ENCODE data around the gene REPIN1.

DNA sequence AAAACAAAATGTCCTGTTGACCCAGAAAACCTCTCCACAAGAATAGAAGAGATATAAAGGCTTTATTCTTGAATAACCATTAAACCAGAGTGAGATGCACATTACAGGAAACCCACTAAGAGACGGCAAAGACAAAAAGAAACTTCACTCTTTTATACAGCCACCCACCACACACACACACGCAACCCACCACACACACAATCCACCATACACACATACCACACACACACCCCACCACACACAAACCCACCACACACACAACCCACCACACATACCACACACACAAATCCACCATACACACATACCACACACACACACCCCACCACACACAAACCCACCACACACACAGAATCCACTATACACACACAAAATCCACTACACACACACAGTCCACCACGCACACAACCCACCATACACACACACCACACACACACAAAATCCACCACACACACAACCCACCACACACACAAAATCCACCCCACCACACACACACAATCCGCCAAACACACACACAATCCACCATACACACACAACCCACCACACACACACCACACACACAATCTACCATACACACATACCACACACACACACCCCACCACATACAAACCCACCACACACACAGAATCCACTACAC, 9.5 kb upstream of the REPIN1 start:
- TF ChIP-seq, protein P1, sequence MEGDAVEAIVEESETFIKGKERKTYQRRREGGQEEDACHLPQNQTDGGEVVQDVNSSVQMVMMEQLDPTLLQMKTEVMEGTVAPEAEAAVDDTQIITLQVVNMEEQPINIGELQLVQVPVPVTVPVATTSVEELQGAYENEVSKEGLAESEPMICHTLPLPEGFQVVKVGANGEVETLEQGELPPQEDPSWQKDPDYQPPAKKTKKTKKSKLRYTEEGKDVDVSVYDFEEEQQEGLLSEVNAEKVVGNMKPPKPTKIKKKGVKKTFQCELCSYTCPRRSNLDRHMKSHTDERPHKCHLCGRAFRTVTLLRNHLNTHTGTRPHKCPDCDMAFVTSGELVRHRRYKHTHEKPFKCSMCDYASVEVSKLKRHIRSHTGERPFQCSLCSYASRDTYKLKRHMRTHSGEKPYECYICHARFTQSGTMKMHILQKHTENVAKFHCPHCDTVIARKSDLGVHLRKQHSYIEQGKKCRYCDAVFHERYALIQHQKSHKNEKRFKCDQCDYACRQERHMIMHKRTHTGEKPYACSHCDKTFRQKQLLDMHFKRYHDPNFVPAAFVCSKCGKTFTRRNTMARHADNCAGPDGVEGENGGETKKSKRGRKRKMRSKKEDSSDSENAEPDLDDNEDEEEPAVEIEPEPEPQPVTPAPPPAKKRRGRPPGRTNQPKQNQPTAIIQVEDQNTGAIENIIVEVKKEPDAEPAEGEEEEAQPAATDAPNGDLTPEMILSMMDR (IDR thresholded peaks at IDR 0.05; ENCODE audit: low read depth, low read length) = no peak
- TF ChIP-seq EZH2phosphoT487 (IDR thresholded peaks at IDR 0.05; ENCODE audit: low read depth) = no peak

Measured in OCI-LY3 (cell line).